GM12874 (cell line): ENCODE measurements around the gene DNMBP.

Experiments used
- CTCF ChIP-seq: IDR thresholded peaks from 2 replicates; pipeline ENCODE4 v1.5.1; 2011; ENCODE audit warnings: low read depth, mild to moderate bottlenecking, control low read depth, low read length, moderate library complexity; ENCODE audit not compliant: insufficient read depth

Gene DNMBP

DNA sequence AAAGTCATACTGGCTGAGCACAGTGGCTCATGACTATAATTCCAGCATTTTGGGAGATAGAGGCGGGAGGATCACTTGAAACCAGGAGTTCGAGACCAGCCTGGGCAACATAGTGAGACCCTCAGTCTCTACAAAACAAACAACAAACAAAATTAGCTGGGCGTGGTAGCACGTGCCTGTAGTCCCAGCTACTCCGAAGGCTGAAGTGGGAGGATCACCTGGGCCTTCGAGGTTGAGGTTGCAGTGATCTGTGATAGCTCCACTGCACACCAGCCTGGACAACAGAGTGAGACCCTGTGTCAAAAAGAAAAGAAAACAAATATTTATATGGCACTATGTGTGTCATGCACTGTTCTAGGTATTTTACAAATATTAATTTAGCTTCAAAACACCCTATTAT, 94.3 kb downstream of the DNMBP start:
- no peak for TF ChIP-seq CTCF

DNA sequence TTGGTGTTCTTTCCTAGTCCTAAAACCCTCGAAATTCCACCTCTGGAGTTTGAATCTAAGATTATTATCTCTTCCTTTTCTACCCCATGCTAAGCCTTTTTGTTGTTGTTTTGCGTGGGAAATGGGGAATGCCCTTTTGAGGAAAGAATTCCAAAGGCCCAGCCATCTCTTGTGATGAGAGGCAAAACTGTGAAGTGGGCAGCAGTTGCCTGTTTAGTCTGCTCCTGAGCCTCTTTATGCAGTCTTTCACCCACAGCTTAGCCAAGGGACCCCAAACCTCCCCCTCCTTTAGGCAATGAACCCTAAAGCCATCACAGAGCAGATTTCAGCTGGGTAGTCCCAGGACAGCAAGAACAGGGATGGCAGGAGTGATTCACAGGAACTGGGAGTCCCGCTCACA, 95.5 kb downstream of the DNMBP start:
- no peak for TF ChIP-seq CTCF

DNA sequence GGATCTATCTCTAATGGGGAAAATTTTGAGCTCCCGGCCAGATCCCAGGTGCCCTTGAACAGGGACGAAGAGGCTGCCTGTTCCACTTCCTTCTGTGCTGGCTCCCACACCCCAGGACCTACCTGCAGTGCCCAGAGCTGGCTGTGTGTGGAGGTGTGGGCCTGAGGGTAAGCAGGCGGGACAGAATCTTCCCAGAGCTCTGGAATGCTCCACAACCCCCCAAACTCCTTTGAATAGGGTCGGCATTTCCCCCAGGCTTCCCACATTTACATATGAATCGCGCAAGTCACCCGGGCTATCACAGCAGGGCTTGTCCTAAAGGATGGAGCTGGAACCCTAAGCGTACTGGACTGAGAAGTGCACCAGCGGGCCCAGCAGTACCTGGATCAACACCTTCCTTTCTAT, 95.9 kb downstream of the DNMBP start:
- TF ChIP-seq CTCF = no peak

DNA sequence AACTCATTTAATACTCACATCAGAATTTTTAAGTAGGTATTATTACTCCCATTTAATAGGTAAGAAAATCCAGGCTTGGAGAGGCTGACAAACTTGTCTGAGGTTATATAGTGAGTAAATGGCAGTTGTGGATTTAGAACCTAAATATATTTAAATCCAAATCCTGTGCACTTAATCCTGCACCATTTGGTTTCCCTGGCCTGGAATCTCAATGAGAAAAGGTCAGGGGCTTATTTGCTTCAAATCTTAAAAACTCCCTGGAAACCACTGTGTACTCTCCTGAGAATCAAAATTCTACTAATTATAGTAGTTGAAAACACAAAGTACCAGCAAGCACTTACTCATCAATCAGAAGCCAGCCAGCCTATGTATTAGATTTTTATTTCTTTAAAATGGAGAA, 97.7 kb downstream of the DNMBP start:
- no peak for TF ChIP-seq CTCF

DNA sequence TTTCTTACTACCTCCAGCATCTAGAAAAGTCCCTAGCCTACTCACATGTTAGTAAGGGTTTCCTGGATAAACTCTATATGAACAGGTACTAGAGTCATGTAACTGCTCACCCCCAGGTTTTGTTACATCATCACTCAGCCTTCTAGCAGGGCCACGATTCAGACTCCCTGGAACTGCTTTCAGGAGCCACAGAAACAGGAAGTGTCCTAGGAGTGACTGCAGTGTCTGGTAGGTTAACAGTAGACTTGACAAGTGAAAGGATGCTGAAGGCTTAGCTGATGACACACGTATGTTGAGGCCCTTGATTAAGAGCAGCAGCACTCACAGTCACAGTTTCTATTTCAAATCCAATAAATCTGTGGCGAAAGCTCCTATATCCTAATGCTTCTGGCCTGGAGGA, 101.2 kb downstream of the DNMBP start:
- TF ChIP-seq CTCF = no peak

DNA sequence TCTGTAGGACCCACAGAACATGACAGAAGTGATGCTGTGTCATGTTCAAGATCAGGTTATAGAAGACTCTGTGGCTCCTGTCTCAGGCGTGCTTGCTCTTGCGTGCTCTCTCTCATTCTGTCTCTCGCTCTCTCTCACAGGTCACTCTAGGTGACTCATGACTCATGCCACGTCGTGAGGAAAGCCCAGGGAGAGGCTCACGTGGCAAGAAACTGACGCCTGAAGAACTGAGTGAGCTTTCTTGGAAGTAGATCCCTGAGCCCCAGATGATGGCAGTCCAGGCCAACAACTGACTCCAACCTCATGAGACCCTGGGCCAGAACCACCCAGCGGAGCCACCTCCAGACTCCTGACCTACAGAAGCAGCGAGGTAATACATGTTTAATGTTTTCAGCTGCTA, 103.3 kb downstream of the DNMBP start:
- TF ChIP-seq CTCF = no peak

GRCh38 chr10:99905971-99906370, 103.8 kb downstream of the DNMBP start:
- TF ChIP-seq CTCF = no peak

DNA sequence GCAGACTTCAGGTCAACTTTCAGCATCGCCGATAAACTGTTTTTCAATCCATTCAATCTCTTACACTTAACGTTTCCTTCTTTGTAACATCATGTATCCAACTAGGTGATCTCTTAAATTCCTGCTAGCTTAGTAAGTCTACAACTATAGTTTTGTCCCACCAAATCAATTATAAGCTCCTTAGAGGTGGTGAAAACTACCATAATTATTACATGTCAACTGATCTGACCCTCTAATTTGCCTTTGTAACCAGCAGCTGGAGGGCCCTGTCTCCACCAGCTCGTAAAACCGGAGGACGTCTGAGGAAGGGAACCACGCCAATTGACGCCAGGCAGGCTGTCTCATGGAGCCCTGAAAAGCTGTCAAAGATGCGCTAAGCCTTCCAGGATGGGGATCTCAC, 113.9 kb downstream of the DNMBP start:
- TF ChIP-seq CTCF = no peak
